GM19452 (cell line): ENCODE results near the gene CELF2.

Source experiments
- ATAC-seq: cut with Tn5 transposase; IDR thresholded peaks from one replicate; pipeline ENCODE4 v1.9.1; 2021; ENCODE audit not compliant: unreplicated experiment

CELF2 gene

DNA sequence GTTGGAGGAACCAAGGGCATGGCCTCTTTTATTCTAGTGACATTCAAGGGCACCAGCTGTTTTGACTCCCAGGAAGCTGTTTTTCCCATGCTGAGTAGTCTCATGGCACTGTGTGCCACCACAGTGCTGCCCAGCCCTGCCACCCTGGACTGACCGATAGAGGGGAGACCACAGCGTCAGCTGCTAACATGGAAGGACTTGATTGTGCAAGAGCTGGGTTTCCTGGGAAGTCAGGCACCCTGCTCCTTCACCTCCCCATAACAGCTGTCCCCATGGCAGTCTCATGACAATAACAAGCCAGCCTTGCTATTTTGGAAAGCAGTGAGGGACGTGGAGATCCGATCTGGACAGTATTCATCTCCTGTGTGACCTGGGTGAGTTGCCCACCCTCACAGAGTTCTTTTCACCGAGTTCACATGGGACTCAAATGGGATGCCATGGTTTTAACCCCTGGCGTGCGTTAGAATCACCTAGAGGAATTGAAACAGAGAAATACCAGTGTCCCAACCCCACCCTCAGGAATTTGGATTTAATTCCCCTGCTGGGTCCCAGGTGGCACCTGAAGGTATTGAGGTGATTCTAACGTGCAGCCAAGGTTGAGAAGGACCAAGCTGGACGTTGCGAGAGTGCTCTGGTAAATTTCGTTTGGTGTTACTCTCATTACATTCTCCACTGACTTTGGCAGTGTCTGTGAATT lies 174.8 kb downstream of the CELF2 start:
- no peak for ATAC-seq

DNA sequence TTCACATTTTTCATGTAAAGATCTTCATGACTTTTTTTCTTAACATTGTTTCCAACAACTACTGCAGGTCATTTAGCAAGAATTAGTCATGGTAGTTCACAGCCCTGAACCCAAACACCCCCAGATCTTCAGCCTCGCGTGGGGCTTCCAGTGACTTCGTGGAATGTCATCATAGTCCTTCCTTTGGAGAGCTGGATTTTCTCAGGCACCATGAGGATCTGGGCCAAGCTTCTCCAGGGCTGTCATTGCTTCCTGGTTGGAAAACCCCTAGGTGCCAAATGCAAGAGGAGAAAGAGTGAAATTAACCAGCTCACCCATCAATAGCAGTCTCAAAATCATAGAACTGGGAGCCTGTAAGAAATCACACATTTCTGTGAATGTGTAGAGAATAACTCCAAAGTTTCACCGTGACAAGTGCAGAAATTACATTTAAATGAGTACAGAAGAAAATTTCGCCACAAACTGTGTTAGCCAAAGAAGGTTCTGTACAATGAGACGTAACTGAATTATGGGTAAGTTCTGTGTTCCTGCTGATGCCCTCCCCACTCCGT lies 175.4 kb downstream of the CELF2 start:
- ATAC-seq = no peak

DNA sequence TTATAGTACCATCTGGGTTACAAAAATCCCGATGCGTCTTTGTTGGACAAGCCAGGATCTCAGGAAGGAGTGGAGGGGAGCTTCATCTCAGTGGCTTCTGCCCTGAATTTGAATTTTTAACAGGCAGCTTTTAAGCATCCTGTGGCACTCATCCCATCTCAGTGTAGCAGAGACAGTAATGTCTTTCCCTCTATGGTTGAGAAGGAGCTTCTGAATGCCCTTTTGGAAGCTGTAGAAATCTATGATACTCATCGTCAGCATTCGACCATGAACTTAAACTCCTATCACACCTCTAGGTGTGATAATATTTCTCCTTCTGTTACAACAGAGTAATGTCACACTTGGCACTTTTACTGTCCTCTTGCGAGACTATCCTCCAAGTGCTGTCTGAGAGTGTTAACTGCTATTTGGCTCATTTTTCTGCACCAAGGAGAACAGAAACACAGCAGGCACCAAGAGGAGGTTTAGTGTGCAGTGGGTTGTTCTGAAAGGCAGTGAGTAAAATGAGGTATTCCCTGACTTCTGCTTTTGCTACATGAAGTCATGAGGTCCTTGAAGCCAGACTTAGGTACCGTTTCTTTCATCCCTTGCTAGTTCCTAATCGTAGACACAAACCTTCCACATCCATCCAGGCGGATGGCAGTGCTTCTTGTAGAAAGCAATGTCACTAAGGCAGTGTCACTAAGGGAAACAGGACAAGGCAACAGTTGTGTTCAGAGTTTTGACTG lies 177.4 kb downstream of the CELF2 start:
- no peak for ATAC-seq

DNA sequence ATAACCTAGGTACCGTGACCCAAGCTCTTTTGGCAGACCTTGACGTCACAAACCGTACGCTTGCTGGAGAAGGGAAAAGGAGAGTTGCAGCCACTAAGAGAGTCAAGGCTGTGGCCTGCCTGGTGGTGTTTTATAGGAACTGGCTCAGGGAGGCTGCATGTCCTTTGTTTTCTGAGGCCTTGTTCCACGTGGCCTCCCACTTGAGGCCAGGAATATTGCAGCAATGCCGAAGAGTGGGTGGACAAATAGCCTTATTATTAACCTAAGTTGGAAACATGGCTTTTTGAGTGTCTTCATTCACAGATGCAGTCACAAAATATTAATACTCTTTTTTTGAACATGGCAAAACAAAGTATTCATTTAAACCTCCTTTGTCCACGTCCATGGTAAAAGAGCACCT lies 178.0 kb downstream of the CELF2 start:
- ATAC-seq = no peak

DNA sequence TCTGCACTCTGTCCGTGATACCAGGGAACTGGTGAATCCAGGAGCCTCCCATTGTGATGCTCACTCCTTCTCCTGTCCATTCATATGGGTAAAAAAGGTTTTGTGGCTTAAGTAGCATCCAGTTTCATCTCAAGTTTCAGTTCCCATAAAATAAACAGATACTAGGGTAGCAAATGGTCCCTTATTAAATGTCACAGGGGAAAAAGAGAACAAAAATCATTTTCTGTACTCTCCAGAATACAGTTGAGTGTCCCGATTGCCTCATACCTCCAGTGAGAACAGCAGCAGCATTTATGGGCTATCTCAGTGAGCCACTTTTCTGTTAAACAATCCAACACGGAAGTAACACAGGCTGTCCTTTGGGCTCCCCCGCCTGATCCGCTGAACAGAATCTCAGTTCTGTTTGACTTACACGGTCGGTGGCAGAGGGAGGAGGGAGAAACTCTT lies 179.6 kb downstream of the CELF2 start:
- ATAC-seq = peak; percentile 69

DNA sequence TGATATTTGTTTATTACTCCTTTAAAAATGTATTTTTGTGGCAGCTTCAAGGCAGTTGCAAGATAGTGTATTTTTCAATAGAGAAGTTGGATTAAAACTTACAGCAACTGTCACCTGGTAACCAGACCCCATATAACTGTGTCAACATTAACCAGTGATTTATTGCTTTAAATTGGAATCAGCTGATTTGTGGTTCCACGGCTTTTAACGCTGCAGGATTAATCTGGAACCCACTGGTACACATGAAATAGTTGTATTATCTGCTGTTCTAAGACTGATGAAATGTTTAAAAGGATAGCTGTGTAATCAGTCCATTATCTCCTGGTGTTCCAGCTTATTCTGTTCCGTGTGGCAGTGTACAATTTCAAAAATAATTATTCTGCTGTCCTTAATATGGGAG lies 180.2 kb downstream of the CELF2 start:
- no peak for ATAC-seq

DNA sequence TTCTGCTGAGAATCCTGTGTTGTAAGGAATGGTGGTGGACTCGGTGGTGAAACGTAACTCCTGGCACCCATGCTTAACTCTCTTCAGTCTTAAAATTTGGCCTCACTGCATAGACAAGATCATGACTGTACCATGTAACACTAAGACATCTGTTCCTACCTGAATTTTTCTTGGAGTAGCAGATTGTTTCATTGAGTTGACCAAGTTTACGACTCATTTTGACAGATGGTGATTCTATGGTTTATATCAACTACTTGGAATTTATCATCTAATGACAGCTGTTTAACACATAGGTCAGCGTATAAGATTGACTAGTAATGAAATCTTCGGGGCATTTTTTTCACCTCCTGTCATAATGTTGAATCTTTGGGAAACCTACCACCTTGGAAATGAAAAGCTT lies 184.2 kb downstream of the CELF2 start:
- no peak for ATAC-seq

DNA sequence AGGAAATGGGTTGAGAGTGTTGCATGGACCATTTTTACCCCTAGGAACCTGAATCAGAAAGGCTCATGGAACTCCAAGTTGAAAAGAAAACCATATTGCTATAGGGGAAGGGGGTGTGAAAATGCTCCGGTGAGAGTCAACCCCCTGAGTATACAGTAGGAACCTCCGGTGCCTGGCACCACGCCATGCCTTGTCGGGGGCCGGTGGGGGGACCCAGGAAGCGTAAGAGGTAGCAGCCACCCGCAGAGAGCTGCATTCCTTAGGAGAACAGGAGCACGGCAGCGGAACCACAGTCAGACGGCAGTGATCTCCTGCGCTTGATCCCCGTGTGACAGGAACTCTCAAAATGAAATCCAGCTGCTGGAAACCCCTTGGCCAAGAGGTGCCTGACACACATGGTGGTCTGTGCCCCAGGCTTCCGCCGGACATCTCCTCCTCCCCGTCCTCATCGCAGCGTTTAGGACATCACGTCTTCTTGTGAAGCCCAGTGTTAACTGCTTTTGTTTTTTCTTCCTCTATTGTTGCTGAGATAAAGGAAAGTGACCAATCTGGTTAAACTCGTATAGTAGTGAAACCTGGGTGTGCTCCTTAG lies 186.8 kb downstream of the CELF2 start:
- ATAC-seq = no peak

DNA sequence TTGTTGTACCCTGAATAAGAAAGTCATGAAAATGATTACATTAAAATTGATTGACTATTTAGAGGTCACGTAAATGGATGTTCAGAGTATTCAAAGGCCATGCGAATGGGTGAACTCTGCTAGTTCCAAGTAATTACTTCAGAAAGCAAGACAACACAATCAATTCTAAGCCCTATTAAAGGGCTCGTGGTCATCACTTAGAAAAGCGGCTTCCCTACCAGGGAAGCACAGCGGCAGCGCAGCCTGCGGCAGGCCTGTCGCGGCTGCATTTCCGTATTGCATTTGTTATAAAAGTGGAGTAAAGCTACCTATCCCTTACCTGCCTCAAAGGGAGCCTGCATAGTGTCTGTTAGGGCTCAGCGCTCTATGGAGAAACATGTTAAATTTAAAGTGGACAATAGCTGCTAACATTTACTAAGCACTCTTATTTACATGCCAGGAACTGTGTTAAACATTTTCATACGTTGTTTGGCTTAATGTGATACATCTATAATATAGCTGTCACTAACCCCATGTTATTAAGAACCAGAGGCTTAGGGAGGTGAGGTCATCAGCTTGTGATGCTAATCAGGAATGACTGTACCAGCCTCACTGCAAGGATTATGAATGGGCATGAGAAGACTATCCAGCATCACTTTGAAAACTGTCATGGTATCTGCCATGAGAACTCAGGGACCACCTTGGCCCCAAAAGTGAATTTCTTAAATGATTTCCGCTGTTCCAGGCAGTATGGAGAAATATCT lies 187.5 kb downstream of the CELF2 start:
- ATAC-seq = no peak

DNA sequence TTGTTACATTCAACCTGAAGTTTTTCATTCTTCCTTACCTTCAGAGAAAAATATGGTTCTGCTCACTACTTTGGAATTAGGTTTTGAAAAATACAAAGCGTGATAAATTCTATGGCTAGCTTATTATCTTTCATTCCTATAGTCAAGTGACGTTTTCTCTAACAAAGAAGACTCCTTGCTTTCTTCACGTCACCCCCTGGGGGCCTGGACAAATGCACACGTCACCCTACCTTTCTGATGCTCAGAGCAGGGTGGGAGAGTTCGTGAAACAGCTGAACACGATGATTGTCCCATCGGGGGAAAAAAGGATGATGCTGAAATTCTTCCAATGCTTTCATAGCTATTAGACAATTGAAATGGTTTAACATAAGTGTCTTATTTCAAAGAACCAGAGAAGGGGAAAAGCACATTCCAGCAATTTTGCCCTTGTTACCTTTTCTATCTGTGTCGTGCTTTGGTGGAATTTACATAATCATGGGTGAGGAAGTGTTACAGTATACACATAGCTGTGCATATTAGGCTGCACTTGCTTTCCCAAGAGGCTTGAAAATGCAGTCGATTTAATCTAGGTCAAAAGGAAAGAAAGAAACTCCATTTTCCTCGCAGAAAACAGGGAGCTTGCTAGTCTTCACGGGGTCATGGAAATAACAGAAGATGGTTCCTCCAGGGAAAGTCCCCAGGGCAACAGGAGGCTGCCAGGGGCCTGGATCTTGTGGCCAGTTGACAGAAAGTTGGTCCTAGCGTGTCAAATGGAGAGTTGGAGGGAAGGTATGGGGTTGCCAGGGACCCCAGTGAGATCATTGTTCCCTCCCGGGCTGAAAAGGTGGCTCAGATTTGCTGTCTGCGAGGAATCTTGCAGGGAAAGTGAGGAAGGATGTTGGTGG lies 189.2 kb downstream of the CELF2 start:
- ATAC-seq = no peak

DNA sequence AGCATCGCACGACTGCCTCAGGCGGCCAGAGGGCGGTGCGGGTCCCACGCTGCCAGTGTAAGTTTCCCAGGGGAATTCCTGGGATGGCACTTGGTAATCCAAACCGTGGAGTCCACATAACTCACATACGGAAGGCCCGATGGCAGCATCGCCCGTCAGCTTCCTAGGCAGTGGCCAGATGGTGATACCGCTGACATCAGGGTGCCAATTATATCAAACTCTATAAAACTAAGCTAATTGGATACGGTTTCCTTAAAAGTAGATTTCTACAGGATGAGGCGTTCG lies 189.8 kb downstream of the CELF2 start:
- ATAC-seq = no peak

DNA sequence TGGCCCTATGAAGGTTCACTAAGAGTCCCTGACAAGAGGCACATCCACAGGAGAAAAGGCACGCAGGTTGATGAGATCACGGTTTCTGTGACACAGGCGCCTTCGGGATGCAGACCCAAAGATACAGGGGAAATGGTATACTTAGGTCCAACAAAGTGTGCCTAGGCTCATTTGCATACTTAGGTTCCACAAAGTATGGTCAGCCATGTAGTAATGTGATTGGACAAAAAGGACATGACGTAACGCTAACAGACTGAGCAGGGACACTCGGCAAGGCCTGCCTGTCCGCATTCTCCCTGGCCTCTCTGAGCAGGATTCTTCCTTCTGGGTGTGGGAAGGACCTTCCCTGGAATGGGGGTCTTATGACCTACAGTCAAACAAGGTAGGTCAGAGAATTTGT lies 190.6 kb downstream of the CELF2 start:
- no peak for ATAC-seq

DNA sequence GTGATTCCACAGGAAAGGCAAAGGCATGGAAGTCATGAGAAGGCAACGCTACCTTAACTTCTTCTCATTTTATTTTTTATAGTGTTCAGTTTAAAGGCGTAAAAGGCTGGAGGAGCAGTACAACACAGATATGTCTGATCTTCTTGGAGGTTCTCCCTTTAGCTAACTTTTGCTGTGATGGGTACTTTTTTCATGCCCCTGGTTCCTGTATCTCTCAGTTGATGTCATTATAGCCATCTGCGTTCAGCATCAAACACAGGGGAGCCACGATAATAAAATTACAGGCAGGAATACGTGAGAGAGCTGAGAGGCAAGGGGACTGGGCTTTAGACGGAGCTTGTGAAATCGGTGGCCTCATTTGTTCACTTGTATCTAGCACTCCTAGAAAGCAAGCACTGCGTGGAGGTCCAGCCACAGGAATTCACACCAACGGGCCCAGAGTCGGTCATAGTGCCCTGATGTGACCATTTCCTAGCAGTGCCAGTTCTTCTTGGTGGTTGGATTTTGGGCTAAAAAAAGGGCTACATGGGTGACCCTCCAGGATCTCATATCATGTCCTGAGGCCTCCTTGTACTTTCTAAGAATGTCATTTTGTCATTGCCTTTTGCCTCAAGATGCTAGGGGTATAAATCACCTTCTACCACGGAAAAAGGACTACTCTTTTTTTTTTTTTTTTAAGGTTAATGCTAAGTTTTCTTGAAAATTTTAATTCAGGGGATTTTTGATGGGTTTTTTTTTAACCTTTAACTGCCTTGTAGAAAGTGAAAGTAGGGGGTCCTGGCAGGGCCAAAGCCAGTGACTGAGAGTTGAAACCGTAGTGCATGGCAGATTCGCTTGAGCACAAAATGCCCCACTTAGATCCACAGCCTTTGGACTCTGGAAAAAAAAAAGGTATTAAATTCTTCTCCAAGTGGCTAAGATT lies 191.5 kb downstream of the CELF2 start:
- peak; percentile 67 for ATAC-seq

DNA sequence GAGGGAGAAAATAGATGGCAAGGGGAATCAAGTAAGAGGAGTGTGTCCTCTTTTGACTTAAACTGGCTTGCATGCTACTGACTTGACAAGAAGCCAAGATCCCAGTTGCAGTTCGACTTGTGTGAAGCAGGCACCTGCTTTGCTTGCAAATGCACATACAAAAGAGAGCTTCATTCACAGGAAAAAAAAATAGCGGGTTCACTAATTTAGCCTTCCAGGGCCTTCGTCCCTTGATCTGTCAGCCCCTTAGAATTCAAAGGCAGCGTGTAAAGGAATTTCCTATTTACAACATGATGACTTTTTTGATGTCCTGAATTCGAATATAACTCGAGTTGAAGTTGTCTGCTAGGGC lies 192.1 kb downstream of the CELF2 start:
- ATAC-seq = peak; percentile 38

DNA sequence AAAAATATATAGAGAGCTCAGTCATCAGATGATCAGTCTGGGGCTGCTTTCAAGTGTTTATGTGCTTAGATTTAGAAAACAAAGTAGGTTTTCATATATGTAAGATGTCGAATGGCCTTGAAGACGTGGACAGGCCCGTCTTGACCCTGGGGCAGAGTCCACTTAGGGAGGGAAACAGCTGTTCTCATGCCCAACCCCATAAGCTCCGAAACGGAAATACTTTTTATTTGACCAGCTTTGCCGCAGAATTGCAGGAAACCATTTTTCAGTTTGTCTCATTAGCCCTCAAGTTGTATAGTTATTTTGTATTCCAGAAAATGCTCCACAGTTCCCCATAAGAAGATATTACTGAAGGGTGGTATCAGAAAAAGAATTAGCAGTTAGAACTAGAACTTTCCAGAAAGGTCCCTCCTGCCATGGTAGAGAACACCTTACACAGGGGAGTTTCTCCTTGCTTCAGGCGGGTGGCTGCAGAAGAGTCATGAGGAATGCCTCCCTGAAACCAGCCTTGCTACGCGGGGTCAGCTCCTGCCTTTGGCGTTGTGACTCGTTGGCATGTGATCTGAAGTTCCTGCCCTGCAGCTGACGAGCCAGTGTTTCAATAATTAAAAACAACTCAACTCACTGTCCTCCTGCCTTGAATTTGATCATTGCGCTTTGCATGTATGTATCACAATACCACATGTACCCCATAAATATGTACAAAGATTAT lies 192.7 kb downstream of the CELF2 start:
- no peak for ATAC-seq

DNA sequence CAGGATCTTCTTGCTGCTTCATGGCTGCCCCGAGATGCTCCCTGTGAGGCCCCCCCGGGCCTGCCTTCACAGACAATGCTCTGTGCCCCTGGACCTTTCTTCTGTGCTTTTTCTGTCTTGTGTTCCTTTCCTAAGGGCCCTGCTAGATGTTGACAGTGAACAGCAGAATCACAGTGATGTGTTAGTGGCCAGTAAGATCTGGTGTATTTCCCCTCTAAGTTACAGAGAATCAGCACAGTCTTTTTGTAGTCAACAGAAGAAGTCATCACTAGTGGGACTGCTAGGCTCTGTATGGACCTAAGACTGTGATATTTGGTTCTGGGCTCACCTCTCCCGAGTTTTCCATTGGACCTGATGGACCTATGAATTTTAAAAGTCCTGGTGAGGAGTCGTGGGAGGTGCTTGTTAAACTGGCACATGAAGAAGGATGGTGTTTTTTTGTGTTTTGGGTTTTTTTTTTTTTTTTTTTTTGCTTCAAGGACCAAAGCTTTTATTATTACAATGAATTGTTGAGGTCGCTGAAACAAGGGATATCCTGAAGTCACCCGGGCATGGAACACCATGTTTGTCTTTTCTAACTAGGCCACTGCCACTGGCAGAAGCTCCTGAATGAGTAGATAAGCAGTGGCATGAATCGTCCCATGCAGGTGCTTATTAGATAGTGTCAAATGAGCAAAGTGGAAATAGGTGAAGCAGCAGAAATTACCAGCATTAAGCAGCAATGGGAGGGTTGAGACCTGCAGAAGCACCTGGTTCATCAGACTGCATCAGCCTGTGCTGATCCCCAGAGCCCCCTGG lies 194.8 kb downstream of the CELF2 start:
- no peak for ATAC-seq

DNA sequence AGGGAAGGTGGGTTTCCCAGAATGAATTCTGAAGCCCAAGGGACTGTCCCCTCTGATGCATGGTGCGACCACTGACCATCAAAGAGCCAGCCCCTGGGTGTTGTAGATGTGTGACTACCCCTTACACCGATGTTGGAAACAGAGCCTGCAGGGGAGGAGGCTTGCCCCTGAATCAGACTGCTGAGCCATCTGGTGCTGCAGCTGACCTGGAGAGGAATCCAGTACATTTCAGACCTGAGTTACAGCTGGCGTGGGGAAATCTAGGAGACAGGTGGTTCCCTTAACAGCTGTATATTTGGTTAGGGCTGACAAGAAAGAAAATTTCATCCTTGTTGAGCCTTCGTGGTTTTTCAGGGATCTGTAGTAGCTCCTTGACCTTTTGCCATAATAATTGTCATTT lies 195.5 kb downstream of the CELF2 start:
- no peak for ATAC-seq

DNA sequence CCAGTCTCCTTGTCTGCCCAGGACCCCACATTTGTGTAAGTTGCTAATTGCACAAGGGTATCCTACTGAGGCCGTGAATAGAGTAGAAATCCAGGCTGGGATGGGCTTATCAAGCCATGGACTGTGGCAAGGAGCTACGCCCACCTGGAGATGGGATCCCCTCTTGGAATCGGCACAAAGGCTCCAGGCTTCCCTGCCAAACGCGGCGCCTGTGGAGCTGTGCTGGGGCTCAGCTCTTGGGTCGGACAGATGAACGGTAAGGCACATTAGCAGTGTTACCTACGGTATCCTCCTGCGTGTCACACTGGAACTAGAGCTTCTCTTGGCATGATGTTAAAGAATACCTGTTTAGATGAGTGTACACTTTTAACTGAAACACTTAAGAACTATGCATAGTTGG lies 196.7 kb downstream of the CELF2 start:
- ATAC-seq = no peak
